ENCODE data around the gene METTL2B. TPM values are rescaled to one million over a fixed set of nuclear protein-coding genes. Genes with fewer than 3 reads are reported as not detected.

METTL2B gene
- polyA plus RNA-seq (2012; ENCODE audit: low read depth, missing spikeins), result 14.1 TPM

DNA sequence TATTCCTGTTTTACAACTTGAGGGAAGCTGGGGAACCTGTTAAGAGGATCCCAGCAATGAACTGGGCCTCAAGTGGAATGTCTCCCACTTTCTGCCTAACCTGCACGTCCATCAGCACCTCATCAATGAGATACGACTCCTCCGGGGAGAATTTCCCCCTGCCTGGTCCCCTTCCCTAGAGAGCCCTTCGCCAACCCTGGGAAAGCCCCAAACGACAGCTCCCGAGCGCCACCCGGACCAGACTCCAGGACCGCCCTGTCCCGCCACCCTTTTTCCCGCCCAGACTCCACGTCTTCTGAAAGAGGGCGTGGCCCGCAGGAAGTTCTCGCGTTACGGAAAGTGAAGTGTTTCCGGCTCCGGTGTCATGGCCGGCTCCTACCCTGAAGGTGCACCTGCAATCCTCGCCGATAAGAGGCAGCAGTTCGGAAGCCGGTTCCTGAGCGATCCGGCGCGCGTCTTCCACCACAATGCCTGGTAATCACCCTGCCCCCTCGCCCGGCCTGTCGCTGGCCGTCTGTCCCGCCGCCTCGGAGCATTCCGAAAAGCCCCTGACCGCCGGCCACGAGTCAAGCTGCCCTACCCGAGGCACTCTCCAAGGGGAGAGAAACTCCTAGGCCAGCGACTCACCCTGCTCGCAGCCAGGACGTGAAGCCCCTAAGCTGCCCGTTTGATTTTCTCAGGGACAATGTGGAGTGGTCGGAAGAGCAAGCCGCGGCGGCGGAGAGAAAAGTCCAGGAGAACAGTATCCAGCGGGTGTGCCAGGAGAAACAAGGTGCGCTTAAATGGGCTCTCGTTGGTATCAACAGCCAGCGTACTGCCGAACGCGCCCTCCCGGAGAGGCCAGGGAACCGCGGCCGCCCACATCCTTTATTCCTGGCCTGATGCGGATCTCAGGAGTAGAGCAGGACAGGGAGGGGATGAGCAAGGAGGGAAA lies at the start of gene METTL2B:
TSS of gene METTL2B (plus strand) at position 347 of the 934 bp plus-strand sequence. CDS start at position 365, 18 bp downstream.
- FAIRE-seq, result peak; percentile 89
- peak; percentile 80; the same call in 1 of the 2 replicates for TF ChIP-seq POLR2AphosphoS5 (IDR thresholded peaks at IDR 0.05; ENCODE audit: low read depth, low read length)
- peak; percentile 40; the same call in 1 of the 2 replicates for TF ChIP-seq POU2F2 (IDR thresholded peaks at IDR 0.05; ENCODE audit: low read depth, low read length)
- TF ChIP-seq TAF1 (IDR thresholded peaks at IDR 0.05; ENCODE audit: low read depth, low read length), result peak; percentile 62; the same call in 1 of the 2 replicates
- peak; percentile 71 for TF ChIP-seq POLR2A (IDR thresholded peaks at IDR 0.05; ENCODE audit: low read depth, low read length)
- DNase-seq (ENCODE audit: insufficient read length, low spot score), result peak; percentile 53

- no peak for TF ChIP-seq POU2F2 (IDR thresholded peaks at IDR 0.05; ENCODE audit: low read depth, low read length)
- no peak for TF ChIP-seq POLR2AphosphoS5 (IDR thresholded peaks at IDR 0.05; ENCODE audit: low read depth, low read length)
- TF ChIP-seq TAF1 (IDR thresholded peaks at IDR 0.05; ENCODE audit: low read depth, low read length), result no peak
- TF ChIP-seq POLR2A (IDR thresholded peaks at IDR 0.05; ENCODE audit: low read depth, low read length), result no peak
- TF ChIP-seq PAX5 (IDR thresholded peaks at IDR 0.05; ENCODE audit: insufficient read depth, low read length, severe bottlenecking), result no peak
- no peak for TF ChIP-seq SPI1 (IDR thresholded peaks at IDR 0.05; ENCODE audit: low read depth, low read length)
- peak; percentile 61 for FAIRE-seq
- DNase-seq (ENCODE audit: insufficient read length, low spot score), result no peak
Observed at GRCh38 chr7:128427289-128427891, 49.2 kb upstream of the METTL2B start.

DNA sequence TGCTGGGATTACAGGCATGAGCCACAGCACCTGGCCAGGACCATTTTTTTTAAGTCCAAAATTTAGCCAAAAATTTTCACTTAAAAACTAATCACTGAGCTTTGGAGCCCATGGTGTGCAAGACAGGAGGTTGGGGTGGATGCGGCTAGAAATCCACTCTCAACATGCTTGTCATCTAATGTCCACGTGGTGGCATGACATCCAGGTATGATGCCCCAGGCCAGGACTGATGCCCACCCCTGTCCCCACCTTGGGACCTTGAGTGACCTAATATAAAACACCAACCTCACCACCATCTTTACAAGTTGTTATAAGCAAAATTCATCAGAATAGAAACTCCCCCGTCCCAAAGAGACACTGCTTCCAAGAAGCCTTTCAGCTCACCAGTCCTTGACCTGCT lies 46.3 kb upstream of the METTL2B start:
- FAIRE-seq (no peak), DNase-seq (ENCODE audit: insufficient read length, low spot score) (no peak)
- no peak for TF ChIP-seq POU2F2 (IDR thresholded peaks at IDR 0.05; ENCODE audit: low read depth, low read length)
- TF ChIP-seq SPI1 (IDR thresholded peaks at IDR 0.05; ENCODE audit: low read depth, low read length), result no peak
- no peak for TF ChIP-seq PAX5 (IDR thresholded peaks at IDR 0.05; ENCODE audit: insufficient read depth, low read length, severe bottlenecking)
- TF ChIP-seq POLR2A (IDR thresholded peaks at IDR 0.05; ENCODE audit: low read depth, low read length), result no peak
- TF ChIP-seq POLR2AphosphoS5 (IDR thresholded peaks at IDR 0.05; ENCODE audit: low read depth, low read length), result no peak
- no peak for TF ChIP-seq TAF1 (IDR thresholded peaks at IDR 0.05; ENCODE audit: low read depth, low read length)

DNA sequence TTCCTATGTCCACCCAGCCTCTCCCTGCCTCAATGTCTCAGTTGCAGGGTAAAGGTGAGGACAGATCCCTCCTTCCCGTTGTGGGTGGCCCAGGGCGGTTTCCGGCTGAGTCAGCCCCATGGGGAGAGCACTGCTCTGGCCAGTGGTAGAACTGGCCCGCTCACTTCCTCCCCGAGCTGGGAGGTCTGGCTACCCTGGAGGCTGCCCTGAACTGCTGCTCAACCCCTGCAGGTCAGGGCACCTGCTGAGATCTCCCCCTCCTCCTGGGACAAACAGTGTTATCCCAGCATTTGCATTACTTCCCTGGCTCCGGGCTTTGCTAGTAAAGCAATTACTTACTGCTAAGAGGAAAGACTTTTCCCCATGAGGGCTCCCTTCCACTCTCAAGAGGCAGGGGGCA lies 45.3 kb upstream of the METTL2B start:
- DNase-seq (ENCODE audit: insufficient read length, low spot score) (no peak), FAIRE-seq (no peak)
- TF ChIP-seq POLR2AphosphoS5 (IDR thresholded peaks at IDR 0.05; ENCODE audit: low read depth, low read length) (no peak), PAX5 (IDR thresholded peaks at IDR 0.05; ENCODE audit: insufficient read depth, low read length, severe bottlenecking) (no peak), TAF1 (IDR thresholded peaks at IDR 0.05; ENCODE audit: low read depth, low read length) (no peak), POU2F2 (IDR thresholded peaks at IDR 0.05; ENCODE audit: low read depth, low read length) (no peak), SPI1 (IDR thresholded peaks at IDR 0.05; ENCODE audit: low read depth, low read length) (no peak), POLR2A (IDR thresholded peaks at IDR 0.05; ENCODE audit: low read depth, low read length) (no peak)

GRCh38 chr7:128431754-128432153 lies 44.8 kb upstream of the METTL2B start:
- TF ChIP-seq POLR2A (IDR thresholded peaks at IDR 0.05; ENCODE audit: low read depth, low read length) (no peak), SPI1 (IDR thresholded peaks at IDR 0.05; ENCODE audit: low read depth, low read length) (no peak), POU2F2 (IDR thresholded peaks at IDR 0.05; ENCODE audit: low read depth, low read length) (no peak), POLR2AphosphoS5 (IDR thresholded peaks at IDR 0.05; ENCODE audit: low read depth, low read length) (no peak), TAF1 (IDR thresholded peaks at IDR 0.05; ENCODE audit: low read depth, low read length) (no peak), PAX5 (IDR thresholded peaks at IDR 0.05; ENCODE audit: insufficient read depth, low read length, severe bottlenecking) (no peak)
- FAIRE-seq (no peak), DNase-seq (ENCODE audit: insufficient read length, low spot score) (no peak)

GRCh38 chr7:128434413-128435326 lies 41.9 kb upstream of the METTL2B start:
- no peak for TF ChIP-seq POU2F2 (IDR thresholded peaks at IDR 0.05; ENCODE audit: low read depth, low read length)
- no peak for TF ChIP-seq PAX5 (IDR thresholded peaks at IDR 0.05; ENCODE audit: insufficient read depth, low read length, severe bottlenecking)
- TF ChIP-seq POLR2A (IDR thresholded peaks at IDR 0.05; ENCODE audit: low read depth, low read length), result no peak
- no peak for TF ChIP-seq SPI1 (IDR thresholded peaks at IDR 0.05; ENCODE audit: low read depth, low read length)
- TF ChIP-seq POLR2AphosphoS5 (IDR thresholded peaks at IDR 0.05; ENCODE audit: low read depth, low read length), result no peak
- no peak for TF ChIP-seq TAF1 (IDR thresholded peaks at IDR 0.05; ENCODE audit: low read depth, low read length)
- DNase-seq (ENCODE audit: insufficient read length, low spot score) (no peak), FAIRE-seq (no peak)

DNA sequence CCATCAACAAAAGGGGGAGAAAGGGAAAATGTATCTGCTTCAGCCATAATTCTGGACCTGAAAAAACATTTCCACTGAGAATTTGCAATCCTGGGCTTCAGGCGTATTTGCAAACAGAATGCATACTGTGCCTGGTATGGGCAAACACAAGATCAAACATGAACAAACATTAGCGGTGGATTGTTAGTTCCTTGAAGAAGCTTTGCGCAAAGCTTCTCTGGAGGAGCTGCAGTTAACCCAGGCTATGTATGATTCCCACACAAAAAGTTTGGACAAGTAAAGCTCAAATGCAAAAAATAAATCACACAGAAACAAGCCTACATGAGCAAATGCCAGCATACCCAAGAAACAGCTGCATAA lies 41.2 kb upstream of the METTL2B start:
- no peak for FAIRE-seq
- TF ChIP-seq TAF1 (IDR thresholded peaks at IDR 0.05; ENCODE audit: low read depth, low read length) (no peak), PAX5 (IDR thresholded peaks at IDR 0.05; ENCODE audit: insufficient read depth, low read length, severe bottlenecking) (no peak), POU2F2 (IDR thresholded peaks at IDR 0.05; ENCODE audit: low read depth, low read length) (no peak), POLR2AphosphoS5 (IDR thresholded peaks at IDR 0.05; ENCODE audit: low read depth, low read length) (no peak), POLR2A (IDR thresholded peaks at IDR 0.05; ENCODE audit: low read depth, low read length) (no peak), SPI1 (IDR thresholded peaks at IDR 0.05; ENCODE audit: low read depth, low read length) (no peak)
- DNase-seq (ENCODE audit: insufficient read length, low spot score), result no peak

DNA sequence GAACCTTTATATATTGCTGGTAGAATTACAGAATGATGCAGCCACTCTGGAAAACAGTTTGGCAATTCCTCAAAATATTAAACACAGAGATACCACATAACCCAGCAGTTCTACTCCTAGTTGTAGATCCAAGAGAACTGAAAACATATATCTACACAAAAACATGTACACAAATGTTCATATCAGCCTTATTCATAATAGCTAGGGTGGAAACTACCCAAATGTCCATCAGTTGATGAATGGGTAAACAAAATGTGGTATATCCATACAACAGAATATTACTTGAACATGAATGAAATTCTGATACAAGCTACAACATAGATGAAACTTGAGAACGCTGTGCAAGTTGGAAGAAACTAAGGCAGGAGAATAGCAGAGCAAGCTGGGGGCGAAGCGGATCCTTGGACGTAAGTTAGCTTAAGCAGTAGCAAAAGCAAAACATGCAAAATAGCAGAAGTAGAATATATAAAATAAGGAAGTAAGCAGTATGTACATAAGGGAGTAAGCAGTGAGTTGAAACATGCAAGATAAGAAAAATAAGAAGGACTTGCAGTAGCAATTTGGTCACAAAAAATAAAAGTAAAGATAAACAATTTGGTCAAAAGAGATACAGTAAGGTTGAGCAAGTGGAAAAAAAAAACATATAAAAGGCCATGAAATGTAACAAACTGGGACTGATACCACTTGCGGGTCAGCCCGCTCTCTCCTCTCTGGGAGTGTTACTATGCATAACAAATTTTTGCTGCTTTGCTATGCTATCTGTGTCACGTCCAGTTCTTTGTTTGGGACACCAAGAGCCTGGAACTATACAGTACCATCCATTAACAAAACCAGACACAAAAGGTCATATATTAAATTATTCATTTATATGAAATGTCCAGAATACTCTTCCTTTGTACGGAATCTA lies 38.9 kb upstream of the METTL2B start:
- no peak for TF ChIP-seq POLR2A (IDR thresholded peaks at IDR 0.05; ENCODE audit: low read depth, low read length)
- no peak for TF ChIP-seq POU2F2 (IDR thresholded peaks at IDR 0.05; ENCODE audit: low read depth, low read length)
- TF ChIP-seq PAX5 (IDR thresholded peaks at IDR 0.05; ENCODE audit: insufficient read depth, low read length, severe bottlenecking), result no peak
- no peak for TF ChIP-seq TAF1 (IDR thresholded peaks at IDR 0.05; ENCODE audit: low read depth, low read length)
- TF ChIP-seq POLR2AphosphoS5 (IDR thresholded peaks at IDR 0.05; ENCODE audit: low read depth, low read length), result no peak
- no peak for TF ChIP-seq SPI1 (IDR thresholded peaks at IDR 0.05; ENCODE audit: low read depth, low read length)
- FAIRE-seq, result peak; percentile 89
- DNase-seq (ENCODE audit: insufficient read length, low spot score), result no peak

All from GM12891 (cell line).